HEK293T (cell line): ENCODE measurements around the gene CATSPERD.

ENCODE experiments used
- ARNT ChIP-seq: fragments of 450-650 bp; IDR thresholded peaks from 2 replicates; pipeline ENCODE4 v1.6.1; 2017; ENCODE audit warnings: mild to moderate bottlenecking
- BHLHE40 ChIP-seq: fragments of 450-650 bp; IDR thresholded peaks from 2 replicates; pipeline ENCODE4 v1.6.1; 2016; ENCODE audit warnings: mild to moderate bottlenecking, moderate library complexity, borderline replicate concordance
- CTBP1 ChIP-seq: fragments of 450-650 bp; IDR thresholded peaks from 2 replicates; pipeline ENCODE4 v1.6.1; 2016; ENCODE audit warnings: borderline replicate concordance
- FOXM1 ChIP-seq: fragments of 450-650 bp; IDR thresholded peaks from 2 replicates; pipeline ENCODE4 v1.6.1; 2017; ENCODE audit warnings: mild to moderate bottlenecking, borderline replicate concordance
- LEF1 ChIP-seq: fragments of 450-650 bp; IDR thresholded peaks from 2 replicates; pipeline ENCODE4 v1.6.1; 2017; ENCODE audit warnings: mild to moderate bottlenecking, borderline replicate concordance
- NFRKB ChIP-seq: fragments of 450-650 bp; IDR thresholded peaks from 2 replicates; pipeline ENCODE4 v1.6.1; 2016; ENCODE audit warnings: mild to moderate bottlenecking, moderate library complexity
- SP1 ChIP-seq: fragments of 450-650 bp; IDR thresholded peaks from 2 replicates; pipeline ENCODE4 v1.6.1; 2017
- SUZ12 ChIP-seq: fragments of 450-650 bp; IDR thresholded peaks from 2 replicates; pipeline ENCODE4 v1.6.1; 2016; ENCODE audit warnings: mild to moderate bottlenecking
- TARDBP ChIP-seq: fragments of 450-650 bp; IDR thresholded peaks from 2 replicates; pipeline ENCODE4 v1.6.1; 2016
- ZNF384 ChIP-seq: fragments of 450-650 bp; IDR thresholded peaks from 2 replicates; pipeline ENCODE4 v1.6.1; 2016
- TF ChIP-seq, protein P1 (sequence below): fragments of 450-650 bp; IDR thresholded peaks from 2 replicates; pipeline ENCODE4 v1.6.1; 2016

DNA sequence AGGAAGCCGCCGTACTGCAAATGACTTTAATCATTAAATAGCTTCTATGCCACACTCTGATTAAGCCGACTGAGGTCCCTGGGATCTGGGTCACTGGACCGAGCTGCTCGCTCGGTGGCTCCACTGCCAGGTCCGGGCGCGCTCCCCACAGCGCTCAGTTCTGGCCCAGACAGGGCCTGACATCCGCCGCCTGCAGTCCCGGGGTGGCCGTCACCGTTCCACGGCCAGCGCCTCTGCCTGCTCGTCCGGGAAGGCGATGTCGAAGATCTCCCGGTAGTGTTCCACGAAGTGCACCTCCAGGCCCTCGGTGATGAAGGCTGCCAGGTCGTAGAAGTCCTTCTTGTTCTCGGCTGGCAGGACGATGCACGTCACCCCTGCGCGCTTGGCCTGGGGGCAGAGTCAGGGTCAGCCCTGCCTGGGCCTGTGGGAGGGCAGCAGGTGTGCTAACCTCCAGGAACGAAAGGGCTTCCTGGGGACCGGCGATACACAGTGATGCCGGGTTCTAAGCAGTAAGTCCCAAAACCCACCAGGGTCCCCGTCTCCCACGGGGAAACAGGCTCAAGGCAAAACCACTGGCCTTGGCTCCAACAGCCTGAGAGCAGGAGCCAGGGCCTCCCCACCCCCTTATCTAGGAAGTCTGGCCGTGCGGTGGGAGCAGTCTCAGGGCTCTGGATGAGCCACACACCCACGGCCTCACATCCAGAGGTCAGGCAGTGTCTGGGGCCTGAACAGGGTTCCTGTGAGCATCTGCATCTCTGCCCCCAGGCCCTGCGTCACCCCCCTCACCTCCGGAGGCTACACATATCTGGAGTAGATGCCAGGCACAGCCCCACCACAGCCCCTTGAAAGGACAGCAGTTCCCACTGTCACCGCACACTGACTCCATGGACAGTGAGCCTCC lies 28.4 kb upstream of the CATSPERD start:
- TF ChIP-seq FOXM1 (no peak), ZNF384 (no peak), SP1 (no peak), LEF1 (no peak), BHLHE40 (no peak), SUZ12 (no peak), TARDBP (no peak), NFRKB (no peak), CTBP1 (no peak), ARNT (no peak)
- TF ChIP-seq, protein P1, sequence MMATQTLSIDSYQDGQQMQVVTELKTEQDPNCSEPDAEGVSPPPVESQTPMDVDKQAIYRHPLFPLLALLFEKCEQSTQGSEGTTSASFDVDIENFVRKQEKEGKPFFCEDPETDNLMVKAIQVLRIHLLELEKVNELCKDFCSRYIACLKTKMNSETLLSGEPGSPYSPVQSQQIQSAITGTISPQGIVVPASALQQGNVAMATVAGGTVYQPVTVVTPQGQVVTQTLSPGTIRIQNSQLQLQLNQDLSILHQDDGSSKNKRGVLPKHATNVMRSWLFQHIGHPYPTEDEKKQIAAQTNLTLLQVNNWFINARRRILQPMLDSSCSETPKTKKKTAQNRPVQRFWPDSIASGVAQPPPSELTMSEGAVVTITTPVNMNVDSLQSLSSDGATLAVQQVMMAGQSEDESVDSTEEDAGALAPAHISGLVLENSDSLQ, result no peak
